ENCODE results near the gene ERP44.

DNA sequence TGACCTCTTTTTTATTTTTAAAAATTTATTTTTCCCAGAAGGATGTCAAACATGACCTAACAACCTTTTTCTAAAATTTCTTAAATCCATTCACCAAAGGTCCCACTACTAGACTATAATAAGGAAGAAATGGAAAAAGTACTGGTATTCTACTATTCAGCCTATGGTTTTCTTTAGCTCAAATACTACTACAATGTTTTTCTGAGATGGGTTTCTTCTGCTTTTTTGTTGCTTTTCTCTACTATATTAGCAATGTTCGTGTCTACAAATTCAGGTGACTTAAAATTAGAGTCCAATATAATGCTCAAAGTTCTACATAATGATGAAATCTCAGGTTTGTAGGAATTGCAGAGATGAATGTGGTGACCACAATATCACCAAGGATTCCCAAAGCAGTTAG is 7.9 kb downstream of the ERP44 start:
- TF ChIP-seq POLR2A (IDR thresholded peaks at IDR 0.05; ENCODE audit: low read depth, low read length) (no peak), POLR2AphosphoS5 (IDR thresholded peaks at IDR 0.05; ENCODE audit: insufficient read depth, low read depth, low read length) (no peak), GATA2 (IDR thresholded peaks at IDR 0.05; ENCODE audit: insufficient read depth, insufficient read length, low read depth, low read length) (no peak), MYC (IDR thresholded peaks at IDR 0.05; ENCODE audit: low read depth, low read length) (no peak)
- TF ChIP-seq, protein P1, sequence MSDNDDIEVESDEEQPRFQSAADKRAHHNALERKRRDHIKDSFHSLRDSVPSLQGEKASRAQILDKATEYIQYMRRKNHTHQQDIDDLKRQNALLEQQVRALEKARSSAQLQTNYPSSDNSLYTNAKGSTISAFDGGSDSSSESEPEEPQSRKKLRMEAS (IDR thresholded peaks at IDR 0.05; ENCODE audit: insufficient read depth, insufficient read length): no peak
- TF ChIP-seq, protein P2, sequence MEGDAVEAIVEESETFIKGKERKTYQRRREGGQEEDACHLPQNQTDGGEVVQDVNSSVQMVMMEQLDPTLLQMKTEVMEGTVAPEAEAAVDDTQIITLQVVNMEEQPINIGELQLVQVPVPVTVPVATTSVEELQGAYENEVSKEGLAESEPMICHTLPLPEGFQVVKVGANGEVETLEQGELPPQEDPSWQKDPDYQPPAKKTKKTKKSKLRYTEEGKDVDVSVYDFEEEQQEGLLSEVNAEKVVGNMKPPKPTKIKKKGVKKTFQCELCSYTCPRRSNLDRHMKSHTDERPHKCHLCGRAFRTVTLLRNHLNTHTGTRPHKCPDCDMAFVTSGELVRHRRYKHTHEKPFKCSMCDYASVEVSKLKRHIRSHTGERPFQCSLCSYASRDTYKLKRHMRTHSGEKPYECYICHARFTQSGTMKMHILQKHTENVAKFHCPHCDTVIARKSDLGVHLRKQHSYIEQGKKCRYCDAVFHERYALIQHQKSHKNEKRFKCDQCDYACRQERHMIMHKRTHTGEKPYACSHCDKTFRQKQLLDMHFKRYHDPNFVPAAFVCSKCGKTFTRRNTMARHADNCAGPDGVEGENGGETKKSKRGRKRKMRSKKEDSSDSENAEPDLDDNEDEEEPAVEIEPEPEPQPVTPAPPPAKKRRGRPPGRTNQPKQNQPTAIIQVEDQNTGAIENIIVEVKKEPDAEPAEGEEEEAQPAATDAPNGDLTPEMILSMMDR (IDR thresholded peaks at IDR 0.05; ENCODE audit: extremely low read depth in 1 of 2, insufficient read depth in 1 of 2, low read depth in 1 of 2, low read length in 2 of 2): no peak

Data from endothelial cell of umbilical vein (primary cell).